ENCODE measurements around the gene BBS4.
"Not testable (repeated sequence)": the region's sequence is repeated elsewhere in the genome, so short reads cannot be mapped to it uniquely, and the experiment has no call there.

The BBS4 gene

GRCh38 chr15:72688697-72689096 lies 2.7 kb downstream of the BBS4 start:
- H3K27ac Mint-ChIP-seq = no peak overlapping the region
- H3K27me3 Mint-ChIP-seq (ENCODE audit: low read depth) = no peaks in the 10 kb centered on the region
- H3K4me3 Mint-ChIP-seq = peak overlapping the region; percentile 36 to 48 (median 43)
- no peak for TF ChIP-seq CTCF (IDR thresholded peaks at IDR 0.05; ENCODE audit: unreplicated experiment in 3 of 3)
- peaks cover 4% of the 10 kb centered on the region for H3K36me3 Mint-ChIP-seq (ENCODE audit: low read depth)
- H3K4me1 Mint-ChIP-seq = peaks cover 9% of the 10 kb centered on the region
- H3K9me3 Mint-ChIP-seq = no peaks in the 10 kb centered on the region

- peaks cover 4% of the 10 kb centered on the region for H3K4me1 Mint-ChIP-seq
- no peaks in the 10 kb centered on the region for H3K9me3 Mint-ChIP-seq
- no peaks in the 10 kb centered on the region for H3K27me3 Mint-ChIP-seq (ENCODE audit: low read depth)
- no peak overlapping the region for H3K27ac Mint-ChIP-seq
- H3K36me3 Mint-ChIP-seq (ENCODE audit: low read depth) = peaks cover 8% of the 10 kb centered on the region
- no peak overlapping the region for H3K4me3 Mint-ChIP-seq
- no peak for TF ChIP-seq CTCF (IDR thresholded peaks at IDR 0.05; ENCODE audit: unreplicated experiment in 3 of 3)
Measured at GRCh38 chr15:72690938-72691337, 4.9 kb downstream of the BBS4 start.

- H3K27ac Mint-ChIP-seq = no peak overlapping the region
- H3K4me3 Mint-ChIP-seq = no peak overlapping the region
- H3K9me3 Mint-ChIP-seq = no peaks in the 10 kb centered on the region
- no peak for TF ChIP-seq CTCF (IDR thresholded peaks at IDR 0.05; ENCODE audit: unreplicated experiment in 3 of 3)
- H3K4me1 Mint-ChIP-seq = no peaks in the 10 kb centered on the region
- H3K36me3 Mint-ChIP-seq (ENCODE audit: low read depth) = peaks cover 4% of the 10 kb centered on the region
- H3K27me3 Mint-ChIP-seq (ENCODE audit: low read depth) = no peaks in the 10 kb centered on the region
Measured at GRCh38 chr15:72698938-72699337, 12.9 kb downstream of the BBS4 start.

- Mint-ChIP-seq H3K27me3 (ENCODE audit: low read depth) (no peaks in the 10 kb centered on the region), H3K9me3 (no peaks in the 10 kb centered on the region), H3K36me3 (ENCODE audit: low read depth) (peaks cover 4% of the 10 kb centered on the region), H3K4me1 (no peaks in the 10 kb centered on the region), H3K4me3 (no peak overlapping the region), H3K27ac (no peak overlapping the region)
- TF ChIP-seq CTCF (IDR thresholded peaks at IDR 0.05; ENCODE audit: unreplicated experiment in 3 of 3) = no peak
Measured at GRCh38 chr15:72700076-72700475, 14.1 kb downstream of the BBS4 start.

GRCh38 chr15:72706266-72706665 lies 20.3 kb downstream of the BBS4 start:
- Mint-ChIP-seq H3K27me3 (ENCODE audit: low read depth) (no peaks in the 10 kb centered on the region), H3K4me1 (no peaks in the 10 kb centered on the region), H3K9me3 (no peaks in the 10 kb centered on the region), H3K27ac (no peak overlapping the region), H3K36me3 (ENCODE audit: low read depth) (peaks cover 18% of the 10 kb centered on the region), H3K4me3 (no peak overlapping the region)
- TF ChIP-seq CTCF (IDR thresholded peaks at IDR 0.05; ENCODE audit: unreplicated experiment in 3 of 3) = no peak

GRCh38 chr15:72708551-72709303 lies 22.7 kb downstream of the BBS4 start:
- H3K27ac Mint-ChIP-seq = peak overlapping the region in 1 of 3 experiments; percentile 26
- H3K4me1 Mint-ChIP-seq; H3K4me3 Mint-ChIP-seq; H3K27me3 Mint-ChIP-seq (ENCODE audit: low read depth); H3K9me3 Mint-ChIP-seq: not testable (repeated sequence)
- H3K36me3 Mint-ChIP-seq (ENCODE audit: low read depth) = peaks cover 30% of the 10 kb centered on the region

All from nephron (organoid).